Large intestine (tissue), 3 donors: ENCODE data around the gene FBN1. TPM values are rescaled to one million over a fixed set of nuclear protein-coding genes. Genes with fewer than 3 reads are reported as not detected.

Experiments used
- DNase-seq, 2 donors: peaks; one replicate each; pipeline versions ENCODE4 v3.0.0 to v3.0.0-alpha.2; 2013
- H3K27ac ChIP-seq: one replicate; pipeline ENCODE4 v1.5.1; 2013; ENCODE audit warnings: low read length
- H3K27me3 ChIP-seq: 2 replicates; pipeline ENCODE4 v1.6.1; 2013; ENCODE audit warnings: low read length; ENCODE audit not compliant: control insufficient read depth, insufficient read depth
- H3K36me3 ChIP-seq: 2 replicates; pipeline ENCODE4 v1.6.1; 2013; ENCODE audit warnings: low read length; ENCODE audit not compliant: control insufficient read depth, insufficient read depth
- H3K4me1 ChIP-seq: one replicate; pipeline ENCODE4 v1.6.1; 2013; ENCODE audit warnings: low read length; ENCODE audit not compliant: control insufficient read depth, insufficient read depth
- H3K4me3 ChIP-seq: one replicate; pipeline ENCODE4 v1.5.1; 2013; ENCODE audit warnings: low read length
- H3K9me3 ChIP-seq: one replicate; pipeline ENCODE4 v1.6.1; 2013; ENCODE audit warnings: mild to moderate bottlenecking, low read depth, low read length, moderate library complexity; ENCODE audit not compliant: control insufficient read depth
- WGBS: methylation state at CpG from one replicate; pipeline ENCODE4 v1.1.5; 2013; ENCODE audit warnings: low lambda C conversion rate; ENCODE audit not compliant: insufficient coverage; 5-methylcytosine and 5-hydroxymethylcytosine counted together
- polyA plus RNA-seq: library from polyadenylated mRNA; unstranded; fragments of 120-200 nt; gene quantifications from one replicate; pipeline ENCODE4 v1.2.1, GENCODE V29; 2013

The FBN1 gene
- polyA plus RNA-seq, 1 donor, result 49.6 TPM

GRCh38 chr15:48465410-48465809, 180.1 kb downstream of the FBN1 start:
- peaks cover 26% of the 10 kb centered on the region for H3K36me3 ChIP-seq
- DNase-seq, result no peak
- no CpG with 5 or more reads among the region's 5 CpGs for WGBS

GRCh38 chr15:48463366-48463880, 182.1 kb downstream of the FBN1 start:
- Histone ChIP-seq H3K4me3 (no peak overlapping the region), H3K27me3 (no peaks in the 10 kb centered on the region), H3K36me3 (peaks cover 22% of the 10 kb centered on the region), H3K27ac (no peak overlapping the region), H3K9me3 (no peaks in the 10 kb centered on the region), H3K4me1 (no peaks in the 10 kb centered on the region)
- WGBS, result 93% methylated on average over 3 of the region's 4 CpGs
- DNase-seq, result no peak

More at GRCh38 chr15:48465410-48465809, 180.1 kb downstream of the FBN1 start:
- H3K9me3 ChIP-seq, result no peaks in the 10 kb centered on the region
- H3K27ac ChIP-seq, result no peak overlapping the region
- no peak overlapping the region for H3K4me3 ChIP-seq
- H3K27me3 ChIP-seq, result no peaks in the 10 kb centered on the region
- no peaks in the 10 kb centered on the region for H3K4me1 ChIP-seq

GRCh38 chr15:48462688-48463087, 182.8 kb downstream of the FBN1 start:
- Histone ChIP-seq H3K27me3 (no peaks in the 10 kb centered on the region), H3K27ac (no peak overlapping the region), H3K4me1 (no peaks in the 10 kb centered on the region), H3K36me3 (peaks cover 18% of the 10 kb centered on the region), H3K9me3 (no peaks in the 10 kb centered on the region), H3K4me3 (no peak overlapping the region)
- no peak for DNase-seq
- 100% methylated on average over 2 of the region's 4 CpGs for WGBS

- H3K27me3 ChIP-seq, result no peaks in the 10 kb centered on the region
- no peak overlapping the region for H3K4me3 ChIP-seq
- H3K4me1 ChIP-seq, result no peaks in the 10 kb centered on the region
- 93% methylated on average over 3 of the region's 7 CpGs for WGBS
- no peaks in the 10 kb centered on the region for H3K9me3 ChIP-seq
- H3K36me3 ChIP-seq, result peaks cover 14% of the 10 kb centered on the region
- DNase-seq, result no peak
- no peak overlapping the region for H3K27ac ChIP-seq
These were observed 185.7 kb downstream of the FBN1 start for GRCh38 chr15:48459571-48460442.

GRCh38 chr15:48458876-48459275, 186.6 kb downstream of the FBN1 start:
- WGBS, result 80% methylated on average over 1 of the region's 2 CpGs
- H3K27ac ChIP-seq, result no peak overlapping the region
- H3K9me3 ChIP-seq, result no peaks in the 10 kb centered on the region
- H3K36me3 ChIP-seq, result peaks cover 14% of the 10 kb centered on the region
- H3K4me3 ChIP-seq, result no peak overlapping the region
- no peaks in the 10 kb centered on the region for H3K4me1 ChIP-seq
- DNase-seq, result no peak
- H3K27me3 ChIP-seq, result no peaks in the 10 kb centered on the region

GRCh38 chr15:48456134-48456533, 189.4 kb downstream of the FBN1 start:
- Histone ChIP-seq H3K27me3 (no peaks in the 10 kb centered on the region), H3K4me1 (no peaks in the 10 kb centered on the region), H3K27ac (no peak overlapping the region), H3K9me3 (no peaks in the 10 kb centered on the region), H3K4me3 (no peak overlapping the region), H3K36me3 (peaks cover 11% of the 10 kb centered on the region)
- no peak for DNase-seq
- WGBS, result no CpG with 5 or more reads among the region's 1 CpG

GRCh38 chr15:48451736-48452135, 193.8 kb downstream of the FBN1 start:
- H3K36me3 ChIP-seq, result peaks cover 11% of the 10 kb centered on the region
- WGBS, result no CpG with 5 or more reads among the region's 3 CpGs
- H3K4me3 ChIP-seq, result no peak overlapping the region
- no peaks in the 10 kb centered on the region for H3K27me3 ChIP-seq
- no peak for DNase-seq
- no peaks in the 10 kb centered on the region for H3K4me1 ChIP-seq
- no peak overlapping the region for H3K27ac ChIP-seq
- no peaks in the 10 kb centered on the region for H3K9me3 ChIP-seq

GRCh38 chr15:48451241-48451640, 194.3 kb downstream of the FBN1 start:
- H3K27me3 ChIP-seq, result no peaks in the 10 kb centered on the region
- 67% methylated on average over 1 of the region's 3 CpGs for WGBS
- no peak for DNase-seq
- H3K4me1 ChIP-seq, result no peaks in the 10 kb centered on the region
- H3K4me3 ChIP-seq, result no peak overlapping the region
- no peak overlapping the region for H3K27ac ChIP-seq
- H3K36me3 ChIP-seq, result peaks cover 11% of the 10 kb centered on the region
- no peaks in the 10 kb centered on the region for H3K9me3 ChIP-seq

- H3K27ac ChIP-seq, result no peak overlapping the region
- H3K4me1 ChIP-seq, result no peaks in the 10 kb centered on the region
- WGBS, result no CpG with 5 or more reads among the region's 3 CpGs
- DNase-seq, result no peak
- H3K4me3 ChIP-seq, result no peak overlapping the region
- peaks cover 11% of the 10 kb centered on the region for H3K36me3 ChIP-seq
- no peaks in the 10 kb centered on the region for H3K27me3 ChIP-seq
- no peaks in the 10 kb centered on the region for H3K9me3 ChIP-seq
These were observed 195.8 kb downstream of the FBN1 start for GRCh38 chr15:48449734-48450133.

GRCh38 chr15:48447657-48448056, 197.9 kb downstream of the FBN1 start:
- peaks cover 16% of the 10 kb centered on the region for H3K36me3 ChIP-seq

More at GRCh38 chr15:48447657-48448056, 197.9 kb downstream of the FBN1 start:
- no peak overlapping the region for H3K27ac ChIP-seq
- H3K27me3 ChIP-seq, result no peaks in the 10 kb centered on the region
- no peaks in the 10 kb centered on the region for H3K4me1 ChIP-seq
- DNase-seq, result no peak
- no peaks in the 10 kb centered on the region for H3K9me3 ChIP-seq
- no peak overlapping the region for H3K4me3 ChIP-seq
- 100% methylated on average over 1 of the region's 1 CpG for WGBS
